K562 (cell line): ENCODE results near the gene ALKBH3. TPM values are rescaled to one million over a fixed set of nuclear protein-coding genes. Genes with fewer than 3 reads are reported as not detected.

ENCODE experiments used
- C11orf30 ChIP-seq: fragments of 450-650 bp; IDR thresholded peaks from 2 replicates; pipeline ENCODE4 v1.6.1; 2016; ENCODE audit warnings: low read depth, mild to moderate bottlenecking
- CBFA2T3 ChIP-seq: fragments of 450-650 bp; IDR thresholded peaks from 2 replicates; pipeline ENCODE4 v1.6.1; 2017
- CHCHD3 ChIP-seq: fragments of 250-450 bp; sonication (Bioruptor Pico); IDR thresholded peaks from 2 replicates; pipeline ENCODE4 v2.1.2; 2022; ENCODE audit warnings: mild to moderate bottlenecking
- COPS2 ChIP-seq: fragments of 450-650 bp; conservative IDR thresholded peaks from 2 replicates; pipeline ENCODE4 v1.6.1; 2016; ENCODE audit warnings: mild to moderate bottlenecking, moderate library complexity
- FOXO4 ChIP-seq: fragments of 450-650 bp; formaldehyde crosslinking; IDR thresholded peaks from 2 replicates; pipeline ENCODE4 v1.4.0; 2020; ENCODE audit warnings: mild to moderate bottlenecking, moderate library complexity
- ID3 ChIP-seq, 2 experiments: fragments of 250-450 bp in 1 of 2; fragments of 450-650 bp in 1 of 2; sonication (Bioruptor Pico) in 1 of 2; IDR thresholded peaks; 2 replicates each; pipeline versions ENCODE4 v1.6.1 to v1.8.0; 2016 to 2021; ENCODE audit warnings: mild to moderate bottlenecking in 2 of 2, moderate library complexity in 2 of 2, missing compliant biosample characterization in 1 of 2, missing genetic modification characterization in 1 of 2
- KDM1A ChIP-seq, 2 experiments: fragments of 450-650 bp; IDR thresholded peaks; 2 replicates each; pipeline ENCODE4 v1.6.1; 2016; ENCODE audit warnings: mild to moderate bottlenecking in 2 of 2
- MAFK ChIP-seq: IDR thresholded peaks from 2 replicates; pipeline ENCODE4 v1.6.1; 2011; ENCODE audit warnings: low read length, improper control_type of control experiment
- MEIS2 ChIP-seq: fragments of 450-650 bp; IDR thresholded peaks from 2 replicates; pipeline ENCODE4 v1.6.1; 2014; ENCODE audit warnings: mild to moderate bottlenecking; ENCODE audit not compliant: partially characterized antibody
- MLLT1 ChIP-seq, 2 experiments: fragments of 450-650 bp; IDR thresholded peaks; 2 replicates each; pipeline ENCODE4 v1.6.1; 2016
- NR3C1 ChIP-seq: sonication (generic); formaldehyde crosslinking; IDR thresholded peaks from 2 replicates; pipeline ENCODE4 v1.8.1; 2022; ENCODE audit warnings: missing genetic modification reagents
- RCOR1 ChIP-seq, 2 experiments: IDR thresholded peaks; 2 replicates each; pipeline ENCODE4 v1.6.1; 2012; ENCODE audit warnings: low read depth in 2 of 2, low read length in 2 of 2, borderline replicate concordance in 1 of 2, improper control_type of control experiment in 1 of 2
- SMARCE1 ChIP-seq: fragments of 450-650 bp; IDR thresholded peaks from 2 replicates; pipeline ENCODE4 v1.7.1; 2016; ENCODE audit warnings: mild to moderate bottlenecking
- ZNF143 ChIP-seq: sonication (generic); formaldehyde crosslinking; IDR thresholded peaks from 2 replicates; pipeline ENCODE4 v1.9.0; 2022; ENCODE audit warnings: mild to moderate bottlenecking, missing genetic modification reagents
- ZNF146 ChIP-seq: IDR thresholded peaks from one replicate; pipeline ENCODE4 v1.6.1; 2018; ENCODE audit warnings: missing compliant biosample characterization; ENCODE audit not compliant: unreplicated experiment
- ZNF507 ChIP-seq: conservative IDR thresholded peaks from 2 replicates; pipeline ENCODE4 v1.6.1; 2017; ENCODE audit warnings: missing genetic modification characterization, missing compliant biosample characterization
- ZNF668 ChIP-seq: fragments of 250-450 bp; sonication (Bioruptor Pico); IDR thresholded peaks from 2 replicates; pipeline ENCODE4 v1.8.0; 2022; ENCODE audit warnings: mild to moderate bottlenecking, inconsistent platforms
- ZNF780A ChIP-seq: fragments of 250-450 bp; sonication (Bioruptor Pico); IDR thresholded peaks from 2 replicates; pipeline ENCODE4 v1.5.0; 2021; ENCODE audit warnings: mild to moderate bottlenecking
- ZSCAN29 ChIP-seq: fragments of 450-650 bp; IDR thresholded peaks from 2 replicates; pipeline ENCODE4 v1.6.1; 2017
- polyA plus RNA-seq, 8 experiments: library from polyadenylated mRNA; depleted of rRNA in 4 of 8; stranded (reverse) in 5 of 8; unstranded in 3 of 8; fragments of >200 nt; fragmentation: Nextera tagmentation in 2 of 8; fragmentation: Illumina TruSeq in 1 of 8; extraction: Ambion mirVana in 2 of 8; extraction: Trizol in 1 of 8; gene quantifications; 2 replicates each; pipeline versions ENCODE4 v1.2.1 to v1.2.3, GENCODE V29; 2011 to 2014; ENCODE audit warnings: inconsistent platforms in 1 of 8, missing spikeins in 1 of 8
- total RNA-seq, 7 experiments: library from RNA; depleted of rRNA in 6 of 7; stranded (reverse); fragments of >200 nt in 6 of 7; fragmentation: Illumina TruSeq in 2 of 7; extraction: Trizol in 2 of 7; gene quantifications; 2 replicates each; pipeline versions ENCODE4 v1.2.1 to v1.2.3, GENCODE V29; 2011 to 2021; ENCODE audit warnings: low replicate concordance in 1 of 7
- TF ChIP-seq, protein P1 (sequence below): fragments of 450-650 bp; IDR thresholded peaks from 2 replicates; pipeline ENCODE4 v1.6.1; 2016

Gene ALKBH3
- total and polyA plus RNA-seq, 9 of the 15 experiments (the other 6 are each of a cell fraction or from before 2014, with no cell fraction given) = 16.0 to 49.9 (median 36.5) TPM

DNA sequence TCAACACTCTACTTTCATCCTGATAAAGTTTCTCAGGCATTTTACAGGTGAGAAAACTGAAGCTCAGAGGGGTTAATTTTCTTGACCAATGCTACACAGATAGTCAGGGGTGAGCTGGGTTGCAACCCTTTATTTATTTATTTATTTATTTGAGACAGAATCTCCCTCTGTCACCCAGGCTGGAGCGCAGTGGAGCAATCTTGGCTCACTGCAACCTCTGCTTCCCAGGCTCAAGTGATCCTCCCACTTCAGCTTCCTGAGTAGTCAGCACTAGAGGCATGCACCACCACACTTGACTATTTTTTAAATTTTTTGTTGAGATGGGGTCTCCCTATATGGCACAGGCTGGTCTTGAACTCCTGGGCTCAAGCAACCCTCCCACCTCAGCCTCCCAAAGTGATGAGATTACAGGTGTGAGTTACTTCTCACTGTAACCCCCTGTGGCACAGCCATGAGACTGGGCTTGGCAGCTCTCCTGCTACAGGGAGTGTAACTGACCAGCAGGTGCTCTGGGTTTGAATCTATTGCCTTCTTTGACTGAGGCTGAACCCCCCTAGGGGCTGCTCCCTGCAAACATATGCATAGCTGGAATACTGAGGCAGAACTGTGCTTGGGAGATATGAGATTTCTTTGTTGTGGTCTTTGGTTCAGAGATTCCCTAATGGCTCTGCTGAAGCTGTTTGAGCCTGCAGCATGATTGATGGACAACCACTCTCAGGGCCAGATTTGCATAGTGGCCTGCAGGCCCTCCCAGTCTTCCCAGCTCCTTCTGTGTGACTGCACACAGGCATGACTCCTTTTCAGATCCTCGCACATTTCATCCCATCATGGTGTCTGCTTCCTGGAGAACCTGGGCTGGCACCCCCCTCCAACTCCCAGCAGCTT is 68.0 kb downstream of the ALKBH3 start (continued):
- TF ChIP-seq RCOR1 (IDR thresholded peaks at IDR 0.05; ENCODE audit: borderline replicate concordance in 1 of 2, low read depth in 2 of 2, low read length in 2 of 2) = peak in 1 of 2 experiments; percentile 24; a peak in 2 of 4 replicates
- no peak for TF ChIP-seq ZNF780A (CRISPR knock-in tag)
- no peak for TF ChIP-seq MLLT1 (IDR thresholded peaks at IDR 0.05)
- peak; percentile 55 to 66; a peak in 2 of 4 replicates for TF ChIP-seq KDM1A (IDR thresholded peaks at IDR 0.05)
- TF ChIP-seq ZSCAN29 = no peak
- TF ChIP-seq FOXO4 = no peak
- no peak for TF ChIP-seq COPS2
- no peak for TF ChIP-seq ID3 (CRISPR knock-in tag; IDR thresholded peaks at IDR 0.05)
- no peak for TF ChIP-seq ID3 (tag; IDR thresholded peaks at IDR 0.05)
- TF ChIP-seq MAFK = no peak
- TF ChIP-seq ZNF143 (CRISPR knock-in tag) = no peak
- TF ChIP-seq, protein P1, sequence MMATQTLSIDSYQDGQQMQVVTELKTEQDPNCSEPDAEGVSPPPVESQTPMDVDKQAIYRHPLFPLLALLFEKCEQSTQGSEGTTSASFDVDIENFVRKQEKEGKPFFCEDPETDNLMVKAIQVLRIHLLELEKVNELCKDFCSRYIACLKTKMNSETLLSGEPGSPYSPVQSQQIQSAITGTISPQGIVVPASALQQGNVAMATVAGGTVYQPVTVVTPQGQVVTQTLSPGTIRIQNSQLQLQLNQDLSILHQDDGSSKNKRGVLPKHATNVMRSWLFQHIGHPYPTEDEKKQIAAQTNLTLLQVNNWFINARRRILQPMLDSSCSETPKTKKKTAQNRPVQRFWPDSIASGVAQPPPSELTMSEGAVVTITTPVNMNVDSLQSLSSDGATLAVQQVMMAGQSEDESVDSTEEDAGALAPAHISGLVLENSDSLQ = peak; percentile 83
- TF ChIP-seq CHCHD3 (CRISPR knock-in tag) = no peak
- peak; percentile 52 for TF ChIP-seq CBFA2T3
- TF ChIP-seq C11orf30 = no peak
- no peak for TF ChIP-seq ZNF668 (CRISPR knock-in tag)
- TF ChIP-seq MEIS2 = peak; percentile 80
- TF ChIP-seq SMARCE1 = no peak
- TF ChIP-seq NR3C1 (CRISPR knock-in tag) = no peak
- no peak for TF ChIP-seq ZNF146
- TF ChIP-seq ZNF507 (tag) = no peak
